Keratinocyte (primary cell): Measurements from ENCODE around the gene DCDC2B. TPM values are rescaled to one million over a fixed set of nuclear protein-coding genes. Genes with fewer than 3 reads are reported as not detected.

ENCODE experiments used
- DNase-seq: peaks from one replicate; pipeline ENCODE4 v3.0.0-alpha.2; 2011; ENCODE audit warnings: low read depth, missing footprints, low spot score
- FAIRE-seq: peaks from 2 replicates; lab custom pipeline; 2011; peaks lifted over from hg19 to GRCh38; lab: Jason Lieb, UNC
- H2AFZ ChIP-seq: 2 replicates; pipeline ENCODE4 v1.6.0; 2012; ENCODE audit warnings: low read length, control low read depth, inconsistent platforms; ENCODE audit not compliant: control insufficient read depth
- H3K27ac ChIP-seq: 2 replicates; pipeline ENCODE4 v1.5.1; 2011; ENCODE audit warnings: low read length; ENCODE audit not compliant: control insufficient read depth, insufficient read depth
- H3K27me3 ChIP-seq: 3 replicates; pipeline ENCODE4 v1.6.0; 2011; ENCODE audit warnings: low read length; ENCODE audit not compliant: control insufficient read depth, insufficient read depth; ENCODE audit errors: extremely low read depth
- H3K36me3 ChIP-seq, 2 experiments: 2 replicates in 1 of 2; 3 replicates in 1 of 2; pipeline ENCODE4 v1.5.1; 2011; ENCODE audit warnings: low read length in 2 of 2, mild to moderate bottlenecking in 1 of 2; ENCODE audit not compliant: control insufficient read depth in 2 of 2, insufficient read depth in 2 of 2; ENCODE audit errors: extremely low read depth in 1 of 2
- H3K4me1 ChIP-seq: 3 replicates; pipeline ENCODE4 v1.5.1; 2011; ENCODE audit warnings: low read length; ENCODE audit not compliant: control insufficient read depth, insufficient read depth; ENCODE audit errors: extremely low read depth
- H3K4me2 ChIP-seq: 3 replicates; pipeline ENCODE4 v1.6.0; 2011; ENCODE audit warnings: low read depth, low read length; ENCODE audit not compliant: control insufficient read depth, insufficient read depth; ENCODE audit errors: extremely low read depth
- H3K4me3 ChIP-seq, 3 experiments: fragments of 200-600 bp in 1 of 3; sonication (generic) in 1 of 3; 2 replicates in 2 of 3; 3 replicates in 1 of 3; pipeline ENCODE4 v1.5.1; 2011 to 2016; ENCODE audit warnings: low read length in 3 of 3, mild to moderate bottlenecking in 3 of 3, control low read depth in 2 of 3, inconsistent platforms in 1 of 3, low read depth in 1 of 3, mixed read lengths in 1 of 3, mixed run types in 1 of 3, moderate library complexity in 1 of 3; ENCODE audit not compliant: control insufficient read depth in 2 of 3, insufficient read depth in 2 of 3; ENCODE audit errors: extremely low read depth in 1 of 3
- H3K79me2 ChIP-seq: 2 replicates; pipeline ENCODE4 v1.6.0; 2012; ENCODE audit warnings: low read length; ENCODE audit not compliant: control insufficient read depth, insufficient read depth
- H3K9ac ChIP-seq: 3 replicates; pipeline ENCODE4 v1.6.0; 2011; ENCODE audit warnings: low read length; ENCODE audit not compliant: control insufficient read depth, insufficient read depth; ENCODE audit errors: extremely low read depth
- H3K9me1 ChIP-seq: 3 replicates; pipeline ENCODE4 v1.6.0; 2011; ENCODE audit warnings: low read length; ENCODE audit not compliant: control insufficient read depth, insufficient read depth; ENCODE audit errors: extremely low read depth
- H3K9me3 ChIP-seq: 2 replicates; pipeline ENCODE4 v1.5.1; 2012; ENCODE audit warnings: low read depth, low read length; ENCODE audit not compliant: control insufficient read depth
- H4K20me1 ChIP-seq: 3 replicates; pipeline ENCODE4 v1.6.0; 2011; ENCODE audit warnings: low read length; ENCODE audit not compliant: control insufficient read depth, insufficient read depth; ENCODE audit errors: extremely low read depth
- EZH2 ChIP-seq: IDR thresholded peaks from one replicate; pipeline ENCODE4 v1.6.1; 2012; ENCODE audit warnings: inconsistent platforms, mild to moderate bottlenecking, low read length, moderate library complexity
- dilution Hi-C: fragments of 300-500 bp; cut with MboI; formaldehyde crosslinking; loops from one replicate; pipeline ENCODE4 v1.7.0; 2020; ENCODE audit warnings: low sequenced_read_pairs; ENCODE audit not compliant: extremely low pct_ligation_motif_present
- polyA plus RNA-seq, 5 experiments: library from polyadenylated mRNA; depleted of rRNA in 3 of 5; stranded (reverse) in 3 of 5; stranded (forward) in 1 of 5; unstranded in 1 of 5; fragments of >200 nt; gene quantifications; 1 replicate in 1 of 5; 2 replicates in 3 of 5; 3 replicates in 1 of 5; pipeline versions ENCODE4 v1.2.1 to v1.2.3, GENCODE V29; 2011 to 2012; ENCODE audit warnings: missing spikeins in 2 of 5, low read depth in 1 of 5, low replicate concordance in 1 of 5
- TF ChIP-seq, protein P1 (sequence below), 3 experiments: IDR thresholded peaks in 1 of 3; conservative IDR thresholded peaks in 1 of 3; optimal IDR thresholded peaks in 1 of 3; 2 replicates in 2 of 3; 3 replicates in 1 of 3; pipeline versions ENCODE3 to v1.5.1; 2011; ENCODE audit warnings: low read length in 3 of 3, mild to moderate bottlenecking in 3 of 3, moderate library complexity in 2 of 3, control low read depth in 1 of 3, inconsistent platforms in 1 of 3; ENCODE audit not compliant: insufficient read depth in 2 of 3; ENCODE audit errors: extremely low read depth in 1 of 3

Gene DCDC2B
- polyA plus RNA-seq, 1 donor (not counting 4 experiments of a cell fraction or from before 2014, with no cell fraction given): not detected

DNA sequence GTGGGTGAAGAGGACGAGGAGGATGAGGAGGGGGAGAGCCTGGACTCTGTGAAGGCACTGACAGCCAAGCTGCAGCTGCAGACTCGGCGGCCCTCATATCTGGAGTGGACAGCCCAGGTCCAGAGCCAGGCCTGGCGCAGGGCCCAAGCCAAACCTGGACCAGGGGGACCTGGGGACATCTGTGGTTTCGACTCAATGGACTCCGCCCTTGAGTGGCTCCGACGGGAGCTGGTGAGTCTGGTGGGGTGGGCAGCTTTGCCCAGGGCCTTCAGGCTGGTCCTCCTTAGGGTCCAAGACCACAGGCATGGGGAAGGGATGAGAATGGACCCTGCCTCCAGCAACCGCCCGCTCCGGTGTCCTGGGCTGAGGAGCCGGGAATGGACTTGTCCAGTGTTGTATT is 38.6 kb downstream of the DCDC2B start:
- H3K27ac ChIP-seq: no peak overlapping the region
- no peaks in the 10 kb centered on the region for H3K79me2 ChIP-seq
- H2AFZ ChIP-seq: no peak overlapping the region
- H3K27me3 ChIP-seq: no peaks in the 10 kb centered on the region
- FAIRE-seq (no peak), DNase-seq (no peak)
- H3K9ac ChIP-seq: no peak overlapping the region
- TF ChIP-seq EZH2: no peak
- TF ChIP-seq, protein P1, sequence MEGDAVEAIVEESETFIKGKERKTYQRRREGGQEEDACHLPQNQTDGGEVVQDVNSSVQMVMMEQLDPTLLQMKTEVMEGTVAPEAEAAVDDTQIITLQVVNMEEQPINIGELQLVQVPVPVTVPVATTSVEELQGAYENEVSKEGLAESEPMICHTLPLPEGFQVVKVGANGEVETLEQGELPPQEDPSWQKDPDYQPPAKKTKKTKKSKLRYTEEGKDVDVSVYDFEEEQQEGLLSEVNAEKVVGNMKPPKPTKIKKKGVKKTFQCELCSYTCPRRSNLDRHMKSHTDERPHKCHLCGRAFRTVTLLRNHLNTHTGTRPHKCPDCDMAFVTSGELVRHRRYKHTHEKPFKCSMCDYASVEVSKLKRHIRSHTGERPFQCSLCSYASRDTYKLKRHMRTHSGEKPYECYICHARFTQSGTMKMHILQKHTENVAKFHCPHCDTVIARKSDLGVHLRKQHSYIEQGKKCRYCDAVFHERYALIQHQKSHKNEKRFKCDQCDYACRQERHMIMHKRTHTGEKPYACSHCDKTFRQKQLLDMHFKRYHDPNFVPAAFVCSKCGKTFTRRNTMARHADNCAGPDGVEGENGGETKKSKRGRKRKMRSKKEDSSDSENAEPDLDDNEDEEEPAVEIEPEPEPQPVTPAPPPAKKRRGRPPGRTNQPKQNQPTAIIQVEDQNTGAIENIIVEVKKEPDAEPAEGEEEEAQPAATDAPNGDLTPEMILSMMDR (optimal IDR thresholded peaks at IDR 0.05 in 1 of 3, IDR thresholded peaks at IDR 0.05 in 1 of 3, conservative IDR thresholded peaks at IDR 0.05 in 1 of 3; ENCODE audit: extremely low read depth in 1 of 3, insufficient read depth in 2 of 3, low read length in 3 of 3): no peak
- H3K9me1 ChIP-seq: no peaks in the 10 kb centered on the region
- H3K4me3 ChIP-seq: no peak overlapping the region
- dilution Hi-C loops: no loop called here
- peaks cover 17% of the 10 kb centered on the region for H3K4me1 ChIP-seq
- no peaks in the 10 kb centered on the region for H4K20me1 ChIP-seq
- H3K36me3 ChIP-seq: no peaks in the 10 kb centered on the region
- no peaks in the 10 kb centered on the region for H3K9me3 ChIP-seq
- H3K4me2 ChIP-seq: no peak overlapping the region

- no peaks in the 10 kb centered on the region for H3K9me3 ChIP-seq
- no peak for DNase-seq
- FAIRE-seq: no peak
- H3K4me3 ChIP-seq: no peak overlapping the region
- dilution Hi-C loops: no loop called here
- H3K9me1 ChIP-seq: no peaks in the 10 kb centered on the region
- TF ChIP-seq, protein P1 (optimal IDR thresholded peaks at IDR 0.05 in 1 of 3, IDR thresholded peaks at IDR 0.05 in 1 of 3, conservative IDR thresholded peaks at IDR 0.05 in 1 of 3; ENCODE audit: extremely low read depth in 1 of 3, insufficient read depth in 2 of 3, low read length in 3 of 3): peak; percentile 85 to 99 (median 98)
- no peak for TF ChIP-seq EZH2
- peak overlapping the region; percentile 49 for H2AFZ ChIP-seq
- H3K9ac ChIP-seq: no peak overlapping the region
- H4K20me1 ChIP-seq: no peaks in the 10 kb centered on the region
- no peaks in the 10 kb centered on the region for H3K79me2 ChIP-seq
- no peaks in the 10 kb centered on the region for H3K27me3 ChIP-seq
- no peak overlapping the region for H3K27ac ChIP-seq
- H3K4me2 ChIP-seq: peak overlapping the region; percentile 60
- no peaks in the 10 kb centered on the region for H3K36me3 ChIP-seq
- peaks cover 17% of the 10 kb centered on the region for H3K4me1 ChIP-seq
Measured at GRCh38 chr1:32247983-32248889, 39.3 kb downstream of the DCDC2B start.
